ENCODE measurements around the gene LIMCH1.

LIMCH1 gene

DNA sequence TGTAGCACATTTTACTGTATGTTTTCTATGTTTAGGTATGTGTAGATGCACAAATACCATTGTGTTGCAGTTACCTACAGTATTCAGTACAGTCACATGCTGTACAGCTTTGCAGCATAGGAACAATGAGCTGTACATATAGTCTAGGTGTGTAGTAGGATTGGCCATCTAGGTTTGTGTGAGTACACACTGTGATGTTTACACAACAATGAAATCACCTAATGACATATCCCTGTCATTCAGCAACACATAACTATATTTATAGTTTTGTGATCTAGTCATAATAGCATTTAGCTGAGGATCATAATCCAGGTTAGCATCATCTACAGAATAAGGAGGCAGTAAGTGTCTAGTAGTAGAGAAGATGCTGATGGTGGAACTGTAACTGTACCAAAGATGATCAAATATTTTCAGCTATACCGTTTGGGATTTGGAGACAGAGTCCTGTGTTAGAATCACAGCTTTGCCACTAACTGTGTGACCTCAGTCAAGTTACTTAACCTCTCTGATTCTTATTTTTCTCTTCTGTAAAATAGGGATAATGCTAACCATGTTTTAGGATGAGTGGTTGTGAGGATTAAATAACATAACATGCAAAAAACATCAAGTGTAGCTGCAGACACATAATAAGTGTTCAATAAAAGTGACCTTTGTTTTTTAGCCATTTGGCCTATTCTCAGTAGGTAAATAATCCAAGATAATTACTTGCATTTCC is 73.3 kb downstream of the LIMCH1 start:
- Histone ChIP-seq H3K4me1 (peaks cover 0 to 48% (median 23%) of the 10 kb centered on the region in 4 donors), H3K27me3 (no peaks in the 10 kb centered on the region), H3K36me3 (no peaks in the 10 kb centered on the region), H3K27ac (peak overlapping the region; percentile 42 to 68), H3K9me3 (no peaks in the 10 kb centered on the region), H3K4me3 (no peak overlapping the region)
- intact Hi-C loops (cut with DNase I; ENCODE audit: low total_unique reads) = no loop called here
- DNase-seq = no peak
- TF ChIP-seq, protein P1, sequence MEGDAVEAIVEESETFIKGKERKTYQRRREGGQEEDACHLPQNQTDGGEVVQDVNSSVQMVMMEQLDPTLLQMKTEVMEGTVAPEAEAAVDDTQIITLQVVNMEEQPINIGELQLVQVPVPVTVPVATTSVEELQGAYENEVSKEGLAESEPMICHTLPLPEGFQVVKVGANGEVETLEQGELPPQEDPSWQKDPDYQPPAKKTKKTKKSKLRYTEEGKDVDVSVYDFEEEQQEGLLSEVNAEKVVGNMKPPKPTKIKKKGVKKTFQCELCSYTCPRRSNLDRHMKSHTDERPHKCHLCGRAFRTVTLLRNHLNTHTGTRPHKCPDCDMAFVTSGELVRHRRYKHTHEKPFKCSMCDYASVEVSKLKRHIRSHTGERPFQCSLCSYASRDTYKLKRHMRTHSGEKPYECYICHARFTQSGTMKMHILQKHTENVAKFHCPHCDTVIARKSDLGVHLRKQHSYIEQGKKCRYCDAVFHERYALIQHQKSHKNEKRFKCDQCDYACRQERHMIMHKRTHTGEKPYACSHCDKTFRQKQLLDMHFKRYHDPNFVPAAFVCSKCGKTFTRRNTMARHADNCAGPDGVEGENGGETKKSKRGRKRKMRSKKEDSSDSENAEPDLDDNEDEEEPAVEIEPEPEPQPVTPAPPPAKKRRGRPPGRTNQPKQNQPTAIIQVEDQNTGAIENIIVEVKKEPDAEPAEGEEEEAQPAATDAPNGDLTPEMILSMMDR (IDR thresholded peaks at IDR 0.05) = no peak

DNA sequence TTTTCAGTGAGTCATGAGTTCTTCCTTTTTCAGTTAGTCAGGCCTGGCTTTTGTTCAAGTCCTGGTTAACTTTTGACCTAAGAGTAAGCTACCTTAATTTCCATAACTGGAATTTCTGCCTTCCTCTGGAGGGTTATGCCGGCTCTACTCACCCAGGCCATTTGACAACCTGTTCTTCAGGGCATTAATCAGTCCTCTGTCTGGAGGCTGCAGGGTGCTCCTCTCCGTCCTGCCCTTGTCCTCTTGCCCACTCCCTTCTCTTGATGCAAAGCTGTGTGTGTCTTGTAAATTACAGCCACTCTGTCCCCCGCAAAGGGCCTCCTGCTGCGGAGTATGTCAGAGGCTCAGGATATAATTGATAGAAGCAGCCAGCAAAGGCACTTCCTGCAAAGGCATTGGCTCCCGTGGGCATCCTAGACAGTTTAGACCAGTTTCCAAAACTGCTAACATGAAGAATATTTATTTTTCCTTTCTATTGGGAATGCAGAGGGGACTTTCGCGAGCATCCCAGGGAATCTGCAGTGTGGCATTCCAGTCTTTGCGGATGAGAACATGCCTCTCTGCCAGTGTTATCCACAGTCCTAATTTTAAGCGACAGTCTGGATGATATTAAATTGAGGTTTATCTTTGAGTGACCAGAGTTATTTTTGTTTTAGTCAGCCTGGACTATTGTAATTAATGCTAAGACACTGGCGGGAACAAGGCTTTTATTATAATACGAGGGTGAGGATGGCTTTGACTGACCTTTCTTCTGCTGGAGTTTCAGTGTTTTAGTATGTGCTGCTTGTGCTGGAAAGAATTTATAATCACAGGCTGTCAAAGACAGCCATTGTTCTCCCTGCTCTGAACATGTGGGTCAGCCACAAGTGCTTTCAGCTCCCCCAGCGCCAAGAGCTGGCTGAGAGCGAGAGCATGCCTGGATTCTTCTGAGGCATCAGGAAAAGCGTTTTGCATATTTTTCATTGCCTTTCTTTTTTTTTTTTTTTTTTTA is 74.2 kb downstream of the LIMCH1 start:
- peak in 1 of 2 donors; percentile 32 for DNase-seq
- Histone ChIP-seq H3K27me3 (no peaks in the 10 kb centered on the region), H3K36me3 (no peaks in the 10 kb centered on the region), H3K27ac (peak overlapping the region; percentile 42 to 68), H3K4me3 (peak overlapping the region in 1 of 2 donors; percentile 29), H3K4me1 (peaks cover 0 to 48% (median 23%) of the 10 kb centered on the region in 4 donors), H3K9me3 (no peaks in the 10 kb centered on the region)
- TF ChIP-seq, protein P1 (IDR thresholded peaks at IDR 0.05) = no peak
- intact Hi-C loops (cut with DNase I; ENCODE audit: low total_unique reads) = no loop called here

DNA sequence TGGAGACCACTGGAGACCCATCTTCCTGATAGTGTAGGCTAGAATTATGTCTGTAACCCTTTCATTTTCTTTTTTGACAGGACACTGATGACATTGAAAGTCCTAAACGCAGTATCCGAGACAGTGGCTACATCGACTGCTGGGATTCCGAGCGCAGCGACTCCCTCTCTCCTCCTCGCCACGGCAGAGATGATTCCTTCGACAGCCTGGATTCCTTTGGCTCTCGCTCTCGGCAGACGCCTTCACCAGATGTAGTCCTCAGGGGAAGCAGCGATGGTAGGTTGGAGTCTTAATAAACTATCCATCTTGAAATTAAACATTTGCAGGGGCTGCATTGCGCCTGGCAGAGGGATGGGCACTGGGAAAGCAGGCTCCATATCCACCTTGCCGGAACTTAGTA is 75.4 kb downstream of the LIMCH1 start:
- peaks cover 0 to 48% (median 23%) of the 10 kb centered on the region in 4 donors for H3K4me1 ChIP-seq
- intact Hi-C loops (cut with DNase I; ENCODE audit: low total_unique reads) = no loop called here
- no peaks in the 10 kb centered on the region for H3K27me3 ChIP-seq
- no peaks in the 10 kb centered on the region for H3K36me3 ChIP-seq
- H3K4me3 ChIP-seq = peak overlapping the region; percentile 23 to 29
- DNase-seq = no peak
- H3K27ac ChIP-seq = peak overlapping the region; percentile 34 to 68
- no peaks in the 10 kb centered on the region for H3K9me3 ChIP-seq
- TF ChIP-seq, protein P1 (IDR thresholded peaks at IDR 0.05) = no peak

DNA sequence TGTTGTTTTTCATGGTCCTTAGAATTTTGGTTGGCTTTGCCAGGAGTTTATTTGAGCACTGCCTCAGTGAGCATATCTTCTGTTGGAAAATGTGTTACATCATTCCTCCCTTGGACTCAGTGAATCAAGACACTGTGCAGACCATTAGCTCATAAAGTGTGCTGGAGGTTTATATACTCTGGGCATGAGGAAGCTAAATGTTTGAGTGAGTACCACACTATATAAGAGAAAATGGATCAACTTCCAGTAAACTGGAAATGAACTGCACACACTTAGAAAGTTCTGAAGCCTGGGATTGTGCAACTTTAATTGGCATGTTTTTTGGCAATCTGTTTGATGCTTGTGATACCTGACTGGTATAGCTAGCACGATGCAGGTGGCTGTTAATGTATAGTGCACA is 75.9 kb downstream of the LIMCH1 start:
- Histone ChIP-seq H3K27ac (peak overlapping the region; percentile 34 to 68), H3K36me3 (no peaks in the 10 kb centered on the region), H3K4me1 (peaks cover 0 to 48% (median 23%) of the 10 kb centered on the region in 4 donors), H3K27me3 (no peaks in the 10 kb centered on the region), H3K4me3 (peak overlapping the region; percentile 23 to 29), H3K9me3 (no peaks in the 10 kb centered on the region)
- intact Hi-C loops (cut with DNase I; ENCODE audit: low total_unique reads) = no loop called here
- no peak for DNase-seq
- TF ChIP-seq, protein P1 (IDR thresholded peaks at IDR 0.05) = no peak

DNA sequence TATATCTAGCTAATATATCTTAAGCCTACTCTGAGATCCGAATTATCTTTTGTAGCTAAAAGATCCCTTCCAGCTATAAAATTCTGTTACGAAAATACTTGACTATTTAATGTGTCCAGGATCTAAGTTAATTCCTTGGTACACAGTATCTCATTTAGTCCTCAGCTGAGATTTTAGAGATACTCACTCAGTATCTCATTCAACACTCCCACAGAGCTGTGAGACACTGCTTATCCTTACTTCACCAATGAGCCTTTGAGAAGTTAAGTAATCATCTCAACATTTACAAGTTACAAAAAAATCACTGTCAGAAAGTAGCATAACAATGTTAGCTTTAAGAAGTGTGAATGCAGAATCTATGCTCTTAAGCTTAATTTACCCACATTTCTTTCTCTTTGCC is 76.6 kb downstream of the LIMCH1 start:
- intact Hi-C loops (cut with DNase I; ENCODE audit: low total_unique reads) = no loop called here
- TF ChIP-seq, protein P1 (IDR thresholded peaks at IDR 0.05) = no peak

More for the DNA sequence above, 76.6 kb downstream of the LIMCH1 start:
- Histone ChIP-seq H3K27ac (no peak overlapping the region), H3K4me3 (no peak overlapping the region), H3K9me3 (no peaks in the 10 kb centered on the region), H3K4me1 (peaks cover 0 to 48% (median 23%) of the 10 kb centered on the region in 4 donors), H3K36me3 (peaks cover 6% of the 10 kb centered on the region in 3 donors), H3K27me3 (no peaks in the 10 kb centered on the region)
- no peak for DNase-seq

All from tibial artery (tissue), 4 donors.